ENCODE measurements around the gene GPM6B.

GPM6B gene

DNA sequence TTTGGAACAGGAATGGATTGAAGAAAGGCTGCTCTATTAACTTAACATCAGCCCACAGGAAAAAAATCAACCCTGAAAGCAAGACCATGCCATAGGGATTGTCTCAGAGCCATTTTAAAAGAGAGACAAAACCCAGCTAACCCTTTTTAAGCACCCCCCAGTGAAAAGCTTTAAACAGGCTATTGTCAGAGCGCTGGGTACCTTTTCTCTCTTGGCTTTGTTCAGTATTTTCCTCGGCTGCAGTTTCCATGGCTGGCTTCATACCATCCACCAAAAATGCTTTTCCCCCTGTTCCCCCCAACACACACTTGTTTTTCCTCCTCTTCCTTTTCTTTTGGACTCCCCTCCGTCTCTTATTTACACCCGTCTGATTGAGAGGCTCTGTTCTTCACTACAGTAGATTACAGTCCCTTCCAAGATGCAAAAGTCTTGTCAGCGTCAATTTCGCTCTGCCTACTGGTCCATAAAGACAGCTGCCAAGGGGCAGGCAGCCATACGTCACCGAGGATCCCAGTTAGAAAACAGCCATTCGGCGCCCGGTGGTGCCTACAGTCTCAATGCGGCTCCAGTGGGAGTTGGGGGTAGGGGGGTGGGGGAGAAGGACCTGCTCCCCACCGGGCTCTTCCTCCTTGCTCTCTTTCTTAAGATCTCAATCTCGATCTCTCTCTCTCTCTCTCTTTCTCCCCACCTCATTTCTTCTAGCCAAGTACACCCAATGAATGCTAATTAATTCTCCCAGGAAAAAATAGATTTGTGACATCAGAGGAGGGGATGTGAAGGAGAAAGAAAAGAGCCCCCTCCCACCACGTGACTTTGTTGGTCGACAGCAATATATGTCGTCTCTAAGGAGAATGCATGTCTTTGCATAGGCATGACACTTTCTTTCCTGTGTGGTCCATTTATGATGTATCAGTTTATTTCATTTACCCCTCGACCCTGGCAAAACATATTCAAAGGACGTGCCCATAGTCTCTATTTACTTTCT lies at the start of gene GPM6B:
TSS of gene GPM6B (minus strand) at position 451 of the 985 bp plus-strand sequence. CDS start at position 262, 189 bp downstream.
- no peak for DNase-seq

GRCh38 chrX:13864264-13864663 lies 47.4 kb upstream of the GPM6B start:
- DNase-seq, result no peak

GRCh38 chrX:13863324-13863723 lies 46.4 kb upstream of the GPM6B start:
- no peak for DNase-seq

DNA sequence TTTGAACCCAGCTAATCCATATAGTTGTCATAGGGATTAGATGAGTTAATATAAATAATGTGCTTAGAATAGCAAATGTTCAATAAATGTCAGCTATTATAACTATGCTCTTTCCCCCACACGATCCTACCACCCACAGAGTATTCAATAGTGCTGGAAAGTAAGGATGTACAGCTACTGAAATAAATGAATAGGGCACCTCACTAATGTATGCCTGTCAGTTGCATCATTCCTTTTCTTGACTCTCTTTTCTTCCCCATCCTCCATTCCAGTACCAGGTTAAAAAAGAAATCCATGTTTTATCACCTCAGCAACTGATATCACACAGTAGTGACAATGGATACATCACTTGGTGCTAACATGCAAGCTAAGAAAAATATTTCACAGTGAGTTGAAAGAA lies 42.8 kb upstream of the GPM6B start:
- no peak for DNase-seq

DNA sequence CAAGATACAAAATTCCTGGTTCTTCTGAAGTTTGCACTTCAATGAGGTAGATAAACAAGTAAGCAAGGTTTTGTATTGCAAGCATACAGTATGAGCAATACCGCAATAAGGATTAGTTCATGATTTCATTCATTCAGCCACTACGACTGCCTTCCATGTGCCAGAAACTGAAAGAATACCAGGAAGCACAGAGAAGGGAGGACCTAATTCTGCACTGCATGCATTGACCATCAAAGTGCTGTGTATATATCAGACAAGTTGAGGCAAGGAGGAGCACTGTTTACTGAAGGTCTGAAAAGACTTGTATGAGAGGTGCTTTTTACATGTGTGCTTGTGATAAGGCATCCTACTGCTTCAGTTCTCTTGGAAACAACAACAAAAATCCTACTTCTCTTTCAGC lies 40.9 kb upstream of the GPM6B start:
- DNase-seq, result no peak

GRCh38 chrX:13855689-13856450 lies 39.0 kb upstream of the GPM6B start:
- DNase-seq, result no peak

- no peak for DNase-seq
These were observed 37.1 kb upstream of the GPM6B start for GRCh38 chrX:13854003-13854402.

- DNase-seq, result no peak
These were observed 35.3 kb upstream of the GPM6B start for GRCh38 chrX:13852001-13852695.

- no peak for DNase-seq
These were observed 29.0 kb upstream of the GPM6B start for GRCh38 chrX:13845721-13846378.

DNA sequence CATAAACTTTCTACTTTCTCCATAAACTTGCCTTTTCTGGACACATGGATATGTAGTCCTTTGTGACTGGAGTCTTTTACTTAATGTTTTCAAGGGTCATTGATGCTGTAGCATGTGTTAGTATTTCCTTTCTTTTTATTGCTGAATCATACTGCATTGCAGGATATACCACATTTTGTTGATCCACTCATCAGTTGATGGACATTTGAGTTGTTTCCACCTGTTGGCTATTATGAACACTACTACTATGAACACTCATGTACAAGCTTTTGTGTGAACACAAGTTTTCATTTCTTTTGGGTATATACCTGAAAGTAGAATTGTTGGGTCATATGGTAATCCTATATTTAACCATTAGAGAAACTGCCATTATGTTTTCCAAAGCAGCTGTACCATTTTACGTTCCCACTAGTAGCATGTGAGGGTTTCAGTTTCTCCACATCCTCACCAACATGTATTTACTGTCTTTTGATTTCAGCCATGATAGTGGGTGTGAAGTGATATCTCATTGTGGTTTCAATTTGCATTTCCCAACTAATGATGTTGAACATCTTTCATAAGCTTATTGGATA lies 26.3 kb upstream of the GPM6B start:
- no peak for DNase-seq

DNA sequence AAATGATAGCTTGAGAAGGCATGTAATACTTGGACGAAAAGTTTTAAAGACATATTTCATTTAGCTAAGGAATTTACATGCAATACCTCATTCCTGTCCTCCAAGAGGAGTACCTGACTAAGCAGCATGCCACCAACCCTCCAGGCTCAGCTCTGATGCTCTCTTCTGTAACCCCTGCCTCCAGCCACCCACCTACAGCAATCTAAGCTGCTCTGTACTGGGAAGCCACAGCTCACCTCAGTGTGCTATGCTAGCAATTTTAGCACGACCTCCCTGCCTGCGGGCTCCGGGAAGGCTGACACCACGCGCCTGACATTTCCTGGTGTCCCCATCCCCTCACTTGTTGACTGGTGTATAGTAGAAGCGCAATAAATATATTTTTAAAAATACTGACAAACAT lies 23.2 kb upstream of the GPM6B start:
- no peak for DNase-seq

GRCh38 chrX:13837290-13837745 lies 20.4 kb upstream of the GPM6B start:
- no peak for DNase-seq

- no peak for DNase-seq
These were observed 19.7 kb upstream of the GPM6B start for GRCh38 chrX:13836575-13836974.

DNA sequence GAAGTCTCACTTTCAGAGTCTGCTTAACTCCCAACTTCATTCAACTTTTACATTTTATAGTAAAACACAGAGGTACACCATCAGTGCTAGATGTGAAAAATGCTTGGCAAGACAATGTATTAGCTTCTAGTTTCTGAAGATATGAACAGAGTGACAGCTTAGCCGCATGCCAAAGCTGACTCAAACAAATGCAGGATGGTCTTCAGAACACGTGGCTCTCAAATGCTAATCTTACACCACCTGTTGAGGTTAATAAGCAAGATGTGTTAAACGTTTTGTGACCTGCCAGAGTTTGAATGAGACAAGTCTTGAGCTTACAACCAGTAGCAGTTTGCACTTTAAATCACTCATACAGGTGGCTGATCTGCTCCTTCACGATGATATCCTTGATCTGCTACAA lies 18.9 kb upstream of the GPM6B start:
- no peak for DNase-seq

DNA sequence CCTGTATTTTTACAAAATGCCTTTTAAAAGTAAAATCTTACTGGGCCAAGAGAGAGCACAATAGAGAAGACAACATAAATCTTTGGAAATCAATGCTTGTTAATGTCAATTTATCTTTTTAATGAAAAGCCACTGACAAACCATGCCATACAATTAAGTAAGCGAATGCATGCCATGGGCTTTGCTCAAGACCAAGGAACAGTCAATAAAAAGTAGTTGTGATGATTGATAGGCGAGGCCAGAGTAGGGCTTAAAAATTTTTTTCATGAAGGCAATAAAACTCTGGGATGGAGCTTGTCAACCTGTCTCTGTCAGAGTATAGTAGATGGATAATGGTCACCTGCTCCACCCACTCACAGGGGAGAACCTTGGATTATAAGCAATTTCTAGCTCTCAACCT lies 17.5 kb upstream of the GPM6B start:
- DNase-seq, result no peak

DNA sequence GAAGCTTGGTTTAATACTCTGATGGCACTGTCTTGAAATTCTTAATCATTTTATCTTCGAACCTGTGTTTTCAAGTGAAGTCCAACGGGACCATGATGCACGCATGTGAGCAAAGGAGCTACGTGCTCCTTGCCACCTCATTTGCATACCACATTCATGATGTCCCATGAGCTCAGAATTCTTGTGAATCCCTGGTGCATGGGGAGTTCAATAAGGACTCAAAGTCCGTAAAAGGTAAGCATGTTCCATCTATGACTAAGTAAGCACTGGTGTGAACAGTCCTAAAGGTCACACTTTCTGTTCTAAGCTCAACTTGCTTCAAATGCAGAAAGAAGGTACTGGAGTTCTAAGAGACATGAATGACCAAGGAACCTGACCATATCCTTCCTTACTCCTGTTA lies 13.1 kb upstream of the GPM6B start:
- DNase-seq, result no peak

- DNase-seq, result no peak
These were observed 11.5 kb upstream of the GPM6B start for GRCh38 chrX:13828392-13828791.

DNA sequence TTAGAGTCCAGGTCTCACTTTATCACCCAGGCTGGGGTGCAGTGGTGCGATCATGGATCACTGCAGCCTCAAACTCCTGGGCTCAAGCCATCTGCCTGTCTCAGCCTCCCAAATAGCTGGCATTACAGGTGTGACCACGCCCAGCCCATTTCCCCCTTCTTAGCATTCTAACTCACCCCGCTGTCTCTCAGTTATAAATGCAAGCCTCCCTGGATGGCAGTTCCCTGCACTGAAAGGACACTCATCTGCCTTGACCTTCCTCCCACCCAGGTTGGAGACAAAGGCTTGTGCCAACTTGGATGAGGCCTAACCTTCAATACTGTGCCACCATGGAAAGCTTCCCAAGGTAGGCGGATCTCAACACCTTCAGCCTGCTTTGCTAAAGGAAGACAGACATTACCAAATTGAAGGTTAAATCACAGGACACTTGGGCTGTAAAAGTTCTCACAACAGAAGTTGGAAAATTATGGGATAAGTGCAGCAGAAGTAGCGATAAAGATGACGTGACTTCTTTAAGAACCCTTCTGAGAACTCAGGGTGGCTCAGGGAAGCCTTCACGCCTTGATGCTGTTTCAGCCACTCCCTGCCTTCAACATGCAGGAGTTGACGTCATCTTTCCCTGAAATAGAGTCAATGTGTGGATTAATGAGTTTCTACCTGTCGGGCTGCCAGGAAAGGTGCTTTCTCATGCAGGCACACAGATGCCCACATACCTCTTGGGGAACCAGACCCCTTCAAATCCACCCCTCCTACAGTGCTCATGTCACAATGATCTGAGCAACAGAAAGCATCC lies 10.6 kb upstream of the GPM6B start:
- no peak for DNase-seq

DNA sequence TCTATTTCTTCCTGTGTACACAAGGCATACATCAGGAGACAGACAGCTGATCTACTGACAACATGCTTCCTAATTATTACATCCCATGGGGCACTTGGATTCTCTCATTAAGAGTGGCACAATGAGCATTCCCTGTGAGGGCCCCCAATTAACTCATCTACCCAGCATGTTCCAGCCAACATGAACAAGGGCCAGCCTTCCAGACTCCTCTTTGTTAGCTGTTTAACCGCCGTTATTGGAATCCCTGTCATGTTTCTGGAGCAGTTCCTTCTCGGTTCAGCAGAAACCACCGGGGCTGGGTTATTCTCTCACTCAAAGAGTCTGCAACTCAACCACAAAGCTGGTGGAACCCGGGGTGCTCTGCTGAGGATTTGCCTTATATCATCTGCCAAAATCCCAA lies 9.9 kb upstream of the GPM6B start:
- no peak for DNase-seq

DNA sequence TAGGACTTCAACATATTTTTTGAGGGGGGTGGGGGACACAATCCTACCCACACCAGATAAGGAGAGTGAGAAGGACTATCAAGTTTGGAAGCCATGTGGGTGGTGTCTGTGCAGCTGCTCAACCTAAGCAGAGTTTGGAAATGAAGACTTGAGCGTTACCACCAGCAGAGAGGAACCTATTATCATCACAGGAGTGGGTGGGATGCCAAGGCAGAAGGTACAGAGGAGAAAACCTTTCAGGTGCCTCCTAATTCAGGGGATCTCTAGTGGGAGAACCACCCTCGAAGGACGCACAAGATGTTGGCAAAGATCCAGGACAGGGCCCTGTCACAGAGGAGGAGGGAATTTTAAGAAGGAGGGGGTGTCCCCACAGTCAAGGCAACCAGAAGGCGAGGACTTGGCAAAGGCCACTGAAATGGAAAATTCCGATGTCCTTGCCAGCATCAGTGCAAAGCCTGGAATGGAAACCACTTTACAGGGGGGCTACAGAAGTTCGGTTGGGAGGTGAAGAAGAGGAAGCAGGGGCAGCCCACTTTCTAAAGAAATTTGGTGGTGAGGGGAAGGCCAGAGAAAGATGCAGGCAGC lies 8.4 kb upstream of the GPM6B start:
- no peak for DNase-seq

DNA sequence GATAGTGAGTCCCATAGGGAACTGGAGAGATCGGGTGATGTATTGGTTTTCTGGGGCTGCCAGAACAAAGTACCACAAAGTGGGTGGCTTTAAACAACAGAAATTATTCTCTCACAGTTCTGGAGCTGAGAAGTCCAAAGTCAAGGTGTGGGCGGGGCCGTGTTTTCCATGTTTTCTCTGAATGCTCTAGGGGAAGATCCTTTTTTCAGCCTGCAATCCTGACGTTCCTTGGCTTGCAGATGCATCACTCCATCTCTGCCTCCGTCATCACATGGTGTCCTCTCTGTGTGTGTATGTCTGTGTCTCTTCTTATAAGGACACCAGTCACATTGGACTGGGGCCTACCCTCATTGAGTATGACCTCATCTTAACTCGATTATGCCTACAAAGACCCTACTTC lies 7.9 kb upstream of the GPM6B start:
- DNase-seq, result no peak
